Mesenchymal stem cell (in vitro differentiated cells and primary cell): Measurements from ENCODE around the gene SGCA.

Experiments
- DNase-seq: peaks from one replicate; pipeline ENCODE4 v3.0.0-alpha.2; 2013
- H2AFZ ChIP-seq: one replicate; pipeline ENCODE4 v1.6.1; 2013; ENCODE audit warnings: low read depth, mild to moderate bottlenecking, control low read depth, inconsistent platforms, low read length, moderate library complexity
- H2AK5ac ChIP-seq: 2 replicates; pipeline ENCODE4 v1.6.1; 2013; ENCODE audit warnings: low read length, moderate library complexity, mild to moderate bottlenecking, inconsistent platforms; ENCODE audit not compliant: severe bottlenecking
- H2BK120ac ChIP-seq: one replicate; pipeline ENCODE4 v1.6.1; 2013; ENCODE audit warnings: low read depth, mild to moderate bottlenecking, inconsistent platforms, low read length, moderate library complexity
- H2BK12ac ChIP-seq, 2 experiments: one replicate each; pipeline ENCODE4 v1.6.1; 2013; ENCODE audit warnings: inconsistent platforms in 2 of 2, low read length in 2 of 2, mild to moderate bottlenecking in 2 of 2, moderate library complexity in 2 of 2, control low read depth in 1 of 2
- H2BK15ac ChIP-seq: one replicate; pipeline ENCODE4 v1.6.1; 2013; ENCODE audit warnings: mild to moderate bottlenecking, low read depth, inconsistent platforms; ENCODE audit not compliant: poor library complexity, severe bottlenecking
- H2BK5ac ChIP-seq: 2 replicates; pipeline ENCODE4 v1.6.1; 2013; ENCODE audit warnings: low read depth, mild to moderate bottlenecking, low read length, control low read depth, inconsistent platforms; ENCODE audit not compliant: poor library complexity, severe bottlenecking
- H3K14ac ChIP-seq, 2 experiments: one replicate each; pipeline ENCODE4 v1.6.1; 2013; ENCODE audit warnings: inconsistent platforms in 2 of 2, low read length in 2 of 2, control low read depth in 1 of 2, mild to moderate bottlenecking in 1 of 2, moderate library complexity in 1 of 2
- H3K18ac ChIP-seq, 2 experiments: one replicate each; pipeline ENCODE4 v1.6.1; 2013; ENCODE audit warnings: inconsistent platforms in 2 of 2, low read length in 2 of 2, control low read depth in 1 of 2, low read depth in 1 of 2, mild to moderate bottlenecking in 1 of 2
- H3K23ac ChIP-seq, 2 experiments: one replicate each; pipeline ENCODE4 v1.6.1; 2013; ENCODE audit warnings: inconsistent platforms in 2 of 2, low read length in 2 of 2, mild to moderate bottlenecking in 2 of 2, moderate library complexity in 2 of 2, control low read depth in 1 of 2
- H3K27ac ChIP-seq: 2 replicates; pipeline ENCODE4 v1.5.1; 2013; ENCODE audit warnings: mild to moderate bottlenecking, moderate library complexity, low read length, control low read depth, inconsistent platforms; ENCODE audit not compliant: poor library complexity, severe bottlenecking
- H3K27me3 ChIP-seq, 2 experiments: 2 replicates each; pipeline versions ENCODE4 v1.6.1 to v1.7.0; 2013; ENCODE audit warnings: low read length in 2 of 2, mild to moderate bottlenecking in 2 of 2, moderate library complexity in 2 of 2, control low read depth in 1 of 2, inconsistent platforms in 1 of 2; ENCODE audit not compliant: control insufficient read depth in 1 of 2, insufficient read depth in 1 of 2
- H3K36me3 ChIP-seq, 2 experiments: 2 replicates each; pipeline versions ENCODE4 v1.6.1 to v1.7.0; 2013; ENCODE audit warnings: low read length in 2 of 2, control low read depth in 1 of 2, inconsistent platforms in 1 of 2, low read depth in 1 of 2, mild to moderate bottlenecking in 1 of 2; ENCODE audit not compliant: insufficient read depth in 2 of 2, control insufficient read depth in 1 of 2
- H3K4ac ChIP-seq, 2 experiments: one replicate each; pipeline ENCODE4 v1.6.1; 2013; ENCODE audit warnings: inconsistent platforms in 2 of 2, low read length in 2 of 2, mild to moderate bottlenecking in 2 of 2, moderate library complexity in 2 of 2, control low read depth in 1 of 2, low read depth in 1 of 2
- H3K4me1 ChIP-seq: 2 replicates; pipeline ENCODE4 v1.6.1; 2013; ENCODE audit warnings: low read depth, low read length, control low read depth; ENCODE audit not compliant: control insufficient read depth, insufficient read depth
- H3K4me2 ChIP-seq: 2 replicates; pipeline ENCODE4 v1.6.1; 2013; ENCODE audit warnings: low read length, mild to moderate bottlenecking, inconsistent platforms; ENCODE audit not compliant: poor library complexity, severe bottlenecking
- H3K4me3 ChIP-seq, 2 experiments: 2 replicates each; pipeline versions ENCODE4 v1.5.1 to v1.7.0; 2013; ENCODE audit warnings: low read length in 2 of 2, mild to moderate bottlenecking in 2 of 2, control low read depth in 1 of 2, low read depth in 1 of 2; ENCODE audit not compliant: insufficient read depth in 1 of 2
- H3K79me1 ChIP-seq: replicated peaks from 2 replicates; pipeline ENCODE4 v1.6.1; 2013; ENCODE audit warnings: mild to moderate bottlenecking, control low read depth, low read length, inconsistent platforms; ENCODE audit not compliant: poor library complexity, severe bottlenecking
- H3K9ac ChIP-seq: 2 replicates; pipeline ENCODE4 v1.7.0; 2013; ENCODE audit warnings: mild to moderate bottlenecking, low read length, moderate library complexity
- H3K9me3 ChIP-seq: 2 replicates; pipeline ENCODE4 v1.7.0; 2013; ENCODE audit warnings: mild to moderate bottlenecking, low read length; ENCODE audit not compliant: control insufficient read depth
- H4K8ac ChIP-seq: one replicate; pipeline ENCODE4 v1.6.1; 2013; ENCODE audit warnings: inconsistent platforms, mild to moderate bottlenecking, low read length, moderate library complexity
- H4K91ac ChIP-seq: one replicate; pipeline ENCODE4 v1.6.1; 2013; ENCODE audit warnings: mild to moderate bottlenecking, low read length, inconsistent platforms
- WGBS: methylation state at CpG from one replicate; pipeline ENCODE4 v1.1.7; 2013; ENCODE audit warnings: mixed read lengths; 5-methylcytosine and 5-hydroxymethylcytosine counted together

SGCA gene

DNA sequence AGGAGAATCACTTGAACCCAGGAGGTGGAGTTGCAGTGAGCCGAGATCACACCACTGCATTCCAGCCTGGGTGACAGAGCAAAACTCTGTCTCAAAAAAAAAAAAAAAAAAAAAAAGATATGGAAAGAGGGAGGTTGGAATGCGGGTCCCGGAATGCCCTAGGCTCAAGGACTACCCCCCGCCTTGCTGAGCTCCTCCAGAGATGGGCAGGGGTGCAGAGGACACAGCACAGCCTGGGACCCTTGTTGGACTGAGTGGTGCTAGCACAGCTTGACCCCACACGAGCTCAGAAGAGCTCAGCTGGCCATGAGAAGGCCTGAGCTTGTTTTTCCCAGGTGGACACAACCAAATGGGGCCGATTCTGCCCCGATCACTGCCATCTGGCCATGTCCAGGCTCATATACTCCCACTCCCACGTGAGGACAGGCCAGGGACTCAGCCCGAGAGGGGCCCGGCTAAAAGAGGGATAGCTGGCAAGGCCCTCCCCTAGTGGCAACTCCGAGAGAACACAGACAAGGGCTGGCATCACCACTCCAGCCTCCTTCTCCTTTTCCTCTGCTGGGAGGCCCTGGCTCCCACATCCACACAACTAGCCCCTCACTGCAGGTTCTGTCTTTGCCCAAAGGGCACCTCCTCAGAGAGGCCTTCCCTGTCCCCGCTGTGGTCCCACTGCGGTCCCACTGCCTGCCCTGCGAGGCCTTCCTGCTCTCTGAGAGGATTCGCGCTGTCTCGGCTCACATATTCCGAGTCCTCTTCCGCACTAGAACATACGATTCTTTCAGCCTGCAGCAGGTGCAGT lies 11.0 kb downstream of the SGCA start:
- H4K91ac ChIP-seq: peak overlapping the region; percentile 65
- H3K4me2 ChIP-seq: no peak overlapping the region
- H3K9me3 ChIP-seq: no peaks in the 10 kb centered on the region
- peak overlapping the region; percentile 92 for H2BK15ac ChIP-seq
- H3K27me3 ChIP-seq: no peaks in the 10 kb centered on the region
- H3K14ac ChIP-seq: peak overlapping the region in 1 of 2 experiments; percentile 68
- peaks cover 5% of the 10 kb centered on the region for H3K79me1 ChIP-seq
- peak; percentile 39 for DNase-seq
- peak overlapping the region; percentile 67 to 91 for H3K18ac ChIP-seq
- peak overlapping the region; percentile 59 for H2AK5ac ChIP-seq
- H3K4ac ChIP-seq: peak overlapping the region; percentile 7 to 64
- H3K4me1 ChIP-seq: peaks cover 61% of the 10 kb centered on the region
- no peak overlapping the region for H3K23ac ChIP-seq
- peak overlapping the region; percentile 63 to 94 for H2BK12ac ChIP-seq
- H2BK120ac ChIP-seq: no peak overlapping the region
- no peak overlapping the region for H4K8ac ChIP-seq
- peaks cover 0 to 20% of the 10 kb centered on the region in 2 experiments for H3K36me3 ChIP-seq
- peak overlapping the region; percentile 95 for H3K27ac ChIP-seq
- no peak overlapping the region for H3K4me3 ChIP-seq
- peak overlapping the region; percentile 68 for H3K9ac ChIP-seq
- H2BK5ac ChIP-seq: peak overlapping the region; percentile 8
- no peak overlapping the region for H2AFZ ChIP-seq
- 89% methylated on average over 20 of the region's 20 CpGs for WGBS

DNA sequence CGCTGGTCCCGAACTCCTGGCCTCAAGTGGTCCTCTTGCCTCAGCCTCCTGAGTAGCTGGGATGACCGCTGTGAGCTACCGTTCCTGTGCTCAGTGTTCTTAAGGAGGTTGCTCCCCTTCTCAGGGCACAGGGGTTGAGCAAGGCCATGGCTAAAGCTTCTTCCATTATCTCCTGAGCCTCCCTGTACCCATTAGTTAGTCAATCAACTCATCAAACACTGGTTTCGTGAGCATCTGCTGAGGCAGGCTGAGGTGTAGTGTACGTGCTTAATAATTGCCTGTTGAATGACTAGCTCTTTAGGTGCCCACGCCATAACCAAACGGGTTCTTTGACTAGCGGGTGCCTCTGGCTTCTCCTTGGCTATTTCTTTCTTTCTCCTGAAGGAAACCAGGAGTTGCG lies 11.7 kb downstream of the SGCA start:
- Histone ChIP-seq H3K9ac (peak overlapping the region; percentile 68), H3K4ac (peak overlapping the region; percentile 7 to 64), H3K9me3 (no peaks in the 10 kb centered on the region), H3K36me3 (peaks cover 0 to 22% of the 10 kb centered on the region in 2 experiments), H4K8ac (peak overlapping the region; percentile 30), H2AFZ (no peak overlapping the region), H3K27me3 (no peaks in the 10 kb centered on the region), H3K18ac (peak overlapping the region; percentile 85 to 91), H2BK5ac (peak overlapping the region; percentile 46), H2AK5ac (peak overlapping the region; percentile 59), H4K91ac (peak overlapping the region; percentile 65), H3K4me1 (peaks cover 60% of the 10 kb centered on the region), H2BK15ac (peak overlapping the region; percentile 31), H3K79me1 (peaks cover 1% of the 10 kb centered on the region), H3K14ac (peak overlapping the region in 1 of 2 experiments; percentile 90), H2BK120ac (peak overlapping the region; percentile 3), H3K27ac (peak overlapping the region; percentile 95), H3K4me3 (no peak overlapping the region), H3K23ac (no peak overlapping the region), H2BK12ac (peak overlapping the region; percentile 63 to 94), H3K4me2 (no peak overlapping the region)
- 91% methylated on average over 10 of the region's 10 CpGs for WGBS
- no peak for DNase-seq

- Histone ChIP-seq H3K9me3 (no peaks in the 10 kb centered on the region), H2BK15ac (peak overlapping the region; percentile 31), H3K4me2 (no peak overlapping the region), H3K14ac (peak overlapping the region in 1 of 2 experiments; percentile 90), H3K9ac (peak overlapping the region; percentile 68), H2BK12ac (peak overlapping the region; percentile 79 to 94), H2BK120ac (peak overlapping the region; percentile 54), H4K91ac (peak overlapping the region; percentile 73), H2AK5ac (peak overlapping the region; percentile 60), H3K4me1 (peaks cover 58% of the 10 kb centered on the region), H3K18ac (peak overlapping the region; percentile 85 to 91), H3K4me3 (peak overlapping the region in 1 of 2 experiments; percentile 55), H3K27ac (peak overlapping the region; percentile 95), H3K79me1 (peaks cover 1% of the 10 kb centered on the region), H3K36me3 (peaks cover 0 to 26% of the 10 kb centered on the region in 2 experiments), H2AFZ (peak overlapping the region; percentile 21), H3K23ac (no peak overlapping the region), H4K8ac (peak overlapping the region; percentile 66), H3K4ac (peak overlapping the region; percentile 0 to 64), H3K27me3 (no peaks in the 10 kb centered on the region), H2BK5ac (peak overlapping the region; percentile 46)
- WGBS: 3% methylated on average over 22 of the region's 22 CpGs
- DNase-seq: peak; percentile 99
Measured at GRCh38 chr17:50177983-50178834, 12.4 kb downstream of the SGCA start.

- Histone ChIP-seq H4K8ac (no peak overlapping the region), H3K14ac (no peak overlapping the region), H2AK5ac (peak overlapping the region; percentile 40), H3K27me3 (no peaks in the 10 kb centered on the region), H3K4me2 (no peak overlapping the region), H2BK5ac (no peak overlapping the region), H3K9ac (no peak overlapping the region), H2AFZ (no peak overlapping the region), H2BK120ac (no peak overlapping the region), H3K9me3 (no peaks in the 10 kb centered on the region), H3K4me3 (no peak overlapping the region), H4K91ac (no peak overlapping the region), H3K4ac (no peak overlapping the region), H3K4me1 (peaks cover 58% of the 10 kb centered on the region), H3K27ac (peak overlapping the region; percentile 21), H2BK12ac (peak overlapping the region in 1 of 2 experiments; percentile 16), H3K36me3 (peaks cover 15 to 40% of the 10 kb centered on the region in 2 experiments), H3K79me1 (no peaks in the 10 kb centered on the region), H3K23ac (no peak overlapping the region), H3K18ac (peak overlapping the region in 1 of 2 experiments; percentile 25), H2BK15ac (no peak overlapping the region)
- 93% methylated on average over 4 of the region's 4 CpGs for WGBS
- no peak for DNase-seq
Measured at GRCh38 chr17:50180111-50180510, 14.3 kb downstream of the SGCA start.
